ENCODE measurements around the gene MCOLN2. TPM values are rescaled to one million over a fixed set of nuclear protein-coding genes. Genes with fewer than 3 reads are reported as not detected.

Gene MCOLN2
- total RNA-seq, 1 donor from 2014 or later: 0.29 TPM

- H3K27me3 Mint-ChIP-seq: peaks cover 23% of the 10 kb centered on the region
- H3K9me3 Mint-ChIP-seq (ENCODE audit: low read depth): no peaks in the 10 kb centered on the region
- H3K4me3 Mint-ChIP-seq (ENCODE audit: low read depth): no peak overlapping the region
- no peaks in the 10 kb centered on the region for H3K36me3 Mint-ChIP-seq (ENCODE audit: insufficient read depth)
- DNase-seq (ENCODE audit: low spot score, unreplicated experiment): no peak
- H3K27ac Mint-ChIP-seq: no peak overlapping the region
- H3K4me1 Mint-ChIP-seq (ENCODE audit: low read depth): peaks cover 12% of the 10 kb centered on the region
- no peak for TF ChIP-seq CTCF (IDR thresholded peaks at IDR 0.05; ENCODE audit: unreplicated experiment)
Observed at GRCh38 chr1:84888753-84889152, 108.2 kb downstream of the MCOLN2 start.

GRCh38 chr1:84887261-84887934, 109.5 kb downstream of the MCOLN2 start:
- DNase-seq (ENCODE audit: low spot score, unreplicated experiment): no peak
- H3K27ac Mint-ChIP-seq: no peak overlapping the region
- no peak overlapping the region for H3K4me3 Mint-ChIP-seq (ENCODE audit: low read depth)
- H3K4me1 Mint-ChIP-seq (ENCODE audit: low read depth): peaks cover 10% of the 10 kb centered on the region
- H3K9me3 Mint-ChIP-seq (ENCODE audit: low read depth): no peaks in the 10 kb centered on the region
- no peak for TF ChIP-seq CTCF (IDR thresholded peaks at IDR 0.05; ENCODE audit: unreplicated experiment)
- peaks cover 15% of the 10 kb centered on the region for H3K27me3 Mint-ChIP-seq
- H3K36me3 Mint-ChIP-seq (ENCODE audit: insufficient read depth): no peaks in the 10 kb centered on the region

GRCh38 chr1:84885469-84885868, 111.4 kb downstream of the MCOLN2 start:
- no peaks in the 10 kb centered on the region for H3K36me3 Mint-ChIP-seq (ENCODE audit: insufficient read depth)
- no peaks in the 10 kb centered on the region for H3K4me1 Mint-ChIP-seq (ENCODE audit: low read depth)
- DNase-seq (ENCODE audit: low spot score, unreplicated experiment): no peak
- peaks cover 8% of the 10 kb centered on the region for H3K27me3 Mint-ChIP-seq
- no peak for TF ChIP-seq CTCF (IDR thresholded peaks at IDR 0.05; ENCODE audit: unreplicated experiment)
- no peak overlapping the region for H3K27ac Mint-ChIP-seq
- H3K9me3 Mint-ChIP-seq (ENCODE audit: low read depth): peaks cover 8% of the 10 kb centered on the region
- no peak overlapping the region for H3K4me3 Mint-ChIP-seq (ENCODE audit: low read depth)

GRCh38 chr1:84884671-84885389, 112.1 kb downstream of the MCOLN2 start:
- peaks cover 8% of the 10 kb centered on the region for H3K9me3 Mint-ChIP-seq (ENCODE audit: low read depth)

GRCh38 chr1:84883286-84883685, 113.6 kb downstream of the MCOLN2 start:
- DNase-seq (ENCODE audit: low spot score, unreplicated experiment): no peak
- H3K4me3 Mint-ChIP-seq (ENCODE audit: low read depth): no peak overlapping the region
- H3K36me3 Mint-ChIP-seq (ENCODE audit: insufficient read depth): no peaks in the 10 kb centered on the region
- peaks cover 4% of the 10 kb centered on the region for H3K27me3 Mint-ChIP-seq
- no peak for TF ChIP-seq CTCF (IDR thresholded peaks at IDR 0.05; ENCODE audit: unreplicated experiment)
- H3K9me3 Mint-ChIP-seq (ENCODE audit: low read depth): peaks cover 8% of the 10 kb centered on the region
- H3K27ac Mint-ChIP-seq: no peak overlapping the region
- no peaks in the 10 kb centered on the region for H3K4me1 Mint-ChIP-seq (ENCODE audit: low read depth)

More at GRCh38 chr1:84884671-84885389, 112.1 kb downstream of the MCOLN2 start:
- no peak overlapping the region for H3K4me3 Mint-ChIP-seq (ENCODE audit: low read depth)
- H3K4me1 Mint-ChIP-seq (ENCODE audit: low read depth): no peaks in the 10 kb centered on the region
- DNase-seq (ENCODE audit: low spot score, unreplicated experiment): no peak
- peaks cover 6% of the 10 kb centered on the region for H3K27me3 Mint-ChIP-seq
- no peak for TF ChIP-seq CTCF (IDR thresholded peaks at IDR 0.05; ENCODE audit: unreplicated experiment)
- no peaks in the 10 kb centered on the region for H3K36me3 Mint-ChIP-seq (ENCODE audit: insufficient read depth)
- no peak overlapping the region for H3K27ac Mint-ChIP-seq

Measured in progenitor cell of endocrine pancreas (in vitro differentiated cells).